Endothelial cell of umbilical vein (primary cell): ENCODE measurements around the gene GTF3C5.

Experiments
- CTCF ChIP-seq, 2 donors: IDR thresholded peaks; 1 replicate in 1 of 2; 2 replicates in 1 of 2; pipeline ENCODE4 v1.5.1; 2011; ENCODE audit warnings: low read length in 2 of 2, mild to moderate bottlenecking in 2 of 2, moderate library complexity in 2 of 2, control low read depth in 1 of 2, inconsistent platforms in 1 of 2, low read depth in 1 of 2; ENCODE audit not compliant: insufficient read depth in 1 of 2; ENCODE audit errors: extremely low read depth in 1 of 2
- EZH2 ChIP-seq: IDR thresholded peaks from 2 replicates; pipeline ENCODE4 v1.6.1; 2012; ENCODE audit warnings: borderline replicate concordance, low read depth, mild to moderate bottlenecking, moderate library complexity, low read length, inconsistent platforms; ENCODE audit not compliant: severe bottlenecking
- JUN ChIP-seq: IDR thresholded peaks from 2 replicates; pipeline ENCODE4 v1.6.1; 2011; ENCODE audit warnings: borderline replicate concordance, low read depth; ENCODE audit not compliant: insufficient read length, insufficient read depth
- MAX ChIP-seq: IDR thresholded peaks from 2 replicates; pipeline ENCODE4 v1.6.1; 2011; ENCODE audit not compliant: insufficient read depth, insufficient read length
- POLR2A ChIP-seq: IDR thresholded peaks from 2 replicates; pipeline ENCODE4 v1.6.1; 2012; ENCODE audit warnings: low read depth, mild to moderate bottlenecking, control low read depth, low read length
- POLR2AphosphoS5 ChIP-seq: IDR thresholded peaks from 2 replicates; pipeline ENCODE4 v1.6.1; 2012; ENCODE audit warnings: low read depth, mild to moderate bottlenecking, control low read depth, low read length, moderate library complexity; ENCODE audit not compliant: insufficient read depth

GRCh38 chr9:133023117-133023890 is 7.5 kb upstream of the GTF3C5 start:
- TF ChIP-seq POLR2A (no peak), CTCF (IDR thresholded peaks at IDR 0.05; ENCODE audit: extremely low read depth in 1 of 2, insufficient read depth in 1 of 2, low read depth in 1 of 2, low read length in 2 of 2) (no peak), EZH2 (no peak), POLR2AphosphoS5 (no peak), JUN (no peak), MAX (no peak)
